Tibial nerve (tissue), 4 donors: ENCODE data around the gene CCDC102B. TPM values are rescaled to one million over a fixed set of nuclear protein-coding genes. Genes with fewer than 3 reads are reported as not detected.

ENCODE experiments used
- DNase-seq, 2 donors: peaks; one replicate each; pipeline ENCODE4 v3.0.0-alpha.2; 2019; ENCODE audit warnings: low spot score in 2 of 2
- H3K27ac ChIP-seq, 4 donors: fragments of 200-600 bp; sonication (generic) in 3 of 4; one replicate each; pipeline ENCODE4 v1.5.1; 2017 to 2019; ENCODE audit warnings: mild to moderate bottlenecking in 1 of 4
- H3K27me3 ChIP-seq, 2 donors: fragments of 200-600 bp; sonication (generic) in 1 of 2; one replicate each; pipeline versions ENCODE4 v1.5.1 to v1.6.0; 2017 to 2019
- H3K36me3 ChIP-seq, 3 donors: fragments of 200-600 bp; sonication (generic); one replicate each; pipeline ENCODE4 v1.5.1; 2018 to 2019
- H3K4me1 ChIP-seq, 4 donors: fragments of 200-600 bp; sonication (generic) in 3 of 4; one replicate each; pipeline ENCODE4 v1.5.1; 2017 to 2019
- H3K4me3 ChIP-seq, 4 donors: fragments of 200-600 bp; sonication (generic) in 3 of 4; one replicate each; pipeline ENCODE4 v1.5.1; 2017 to 2019; ENCODE audit warnings: mild to moderate bottlenecking in 1 of 4, moderate library complexity in 1 of 4
- H3K9me3 ChIP-seq, 4 donors: fragments of 200-600 bp; sonication (generic) in 3 of 4; one replicate each; pipeline ENCODE4 v1.5.1; 2017 to 2019
- CTCF ChIP-seq, 5 experiments: fragments of 200-600 bp in 3 of 5; fragments of 450-650 bp in 2 of 5; sonication (generic) in 3 of 5; IDR thresholded peaks; one replicate each; pipeline ENCODE4 v1.5.1; 2016 to 2019; ENCODE audit warnings: antibody characterized with exemption in 5 of 5, mild to moderate bottlenecking in 3 of 5, moderate library complexity in 2 of 5
- EP300 ChIP-seq, 2 donors: sonication (generic); formaldehyde crosslinking; IDR thresholded peaks; one replicate each; pipeline ENCODE4 v1.6.1; 2017; ENCODE audit warnings: antibody characterized with exemption in 2 of 2, mild to moderate bottlenecking in 1 of 2
- POLR2A ChIP-seq, 2 donors: fragments of 450-650 bp; IDR thresholded peaks; one replicate each; pipeline ENCODE4 v1.6.1; 2017; ENCODE audit warnings: antibody characterized with exemption in 2 of 2, mild to moderate bottlenecking in 2 of 2, moderate library complexity in 2 of 2
- WGBS, 2 donors: methylation state at CpG; one replicate each; pipeline ENCODE4 v1.1.5; 2018; 5-methylcytosine and 5-hydroxymethylcytosine counted together
- total RNA-seq, 4 donors: library from RNA; depleted of rRNA; stranded (reverse); fragments of >200 nt; gene quantifications; one replicate each; pipeline ENCODE4 v1.1.0, GENCODE V29; 2016

The CCDC102B gene
- total RNA-seq, 4 donors from 2014 or later, result 5.7 to 27.5 (median 15.3) TPM

GRCh38 chr18:68822926-68823325 is 25.0 kb downstream of the CCDC102B start:
- 94% methylated on average over 5 of the region's 5 CpGs for WGBS, 2 donors
- TF ChIP-seq POLR2A (IDR thresholded peaks at IDR 0.05) (no peak), EP300 (IDR thresholded peaks at IDR 0.05) (no peak), CTCF (IDR thresholded peaks at IDR 0.05) (no peak)
- H3K27me3 ChIP-seq, result no peaks in the 10 kb centered on the region
- H3K27ac ChIP-seq, result no peak overlapping the region
- DNase-seq, result no peak
- no peak overlapping the region for H3K4me3 ChIP-seq
- H3K9me3 ChIP-seq, result no peaks in the 10 kb centered on the region
- H3K36me3 ChIP-seq, result no peaks in the 10 kb centered on the region
- H3K4me1 ChIP-seq, result no peaks in the 10 kb centered on the region

DNA sequence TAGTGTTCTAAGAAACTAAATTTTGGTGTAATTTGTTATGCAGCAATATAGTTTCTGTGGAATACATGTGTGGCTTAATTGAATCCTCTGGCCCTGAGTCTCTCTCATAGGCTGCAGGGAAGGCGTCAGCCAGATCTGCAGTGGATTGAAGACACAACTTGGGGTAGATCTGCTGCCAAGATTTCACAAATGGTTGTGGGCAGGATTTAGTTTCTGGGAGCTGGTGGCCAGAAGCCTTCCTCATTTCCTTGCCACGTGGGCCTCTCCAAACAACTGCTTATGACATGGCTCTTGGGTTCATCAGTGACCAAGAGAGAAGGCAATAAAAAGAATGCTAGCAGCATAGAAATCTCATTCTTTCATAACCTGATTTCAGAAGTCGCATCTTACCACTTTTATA is 28.2 kb downstream of the CCDC102B start:
- WGBS, 2 donors, result 77 to 82% methylated on average over 3 of the region's 3 CpGs
- TF ChIP-seq POLR2A (IDR thresholded peaks at IDR 0.05) (no peak), EP300 (IDR thresholded peaks at IDR 0.05) (no peak), CTCF (IDR thresholded peaks at IDR 0.05) (no peak)
- Histone ChIP-seq H3K36me3 (no peaks in the 10 kb centered on the region), H3K4me1 (peaks cover 0 to 11% (median 0%) of the 10 kb centered on the region in 4 donors), H3K27me3 (no peaks in the 10 kb centered on the region), H3K9me3 (no peaks in the 10 kb centered on the region), H3K27ac (no peak overlapping the region), H3K4me3 (no peak overlapping the region)
- DNase-seq, result no peak

- Histone ChIP-seq H3K4me3 (no peak overlapping the region), H3K27me3 (no peaks in the 10 kb centered on the region), H3K4me1 (peaks cover 0 to 18% (median 0%) of the 10 kb centered on the region in 4 donors), H3K27ac (no peak overlapping the region), H3K36me3 (no peaks in the 10 kb centered on the region), H3K9me3 (no peaks in the 10 kb centered on the region)
- DNase-seq, result no peak
- no peak for TF ChIP-seq POLR2A (IDR thresholded peaks at IDR 0.05)
- no peak for TF ChIP-seq CTCF (IDR thresholded peaks at IDR 0.05)
- TF ChIP-seq EP300 (IDR thresholded peaks at IDR 0.05), result no peak
- 38 to 39% methylated on average over 2 of the region's 2 CpGs for WGBS, 2 donors
Measured at GRCh38 chr18:68830256-68831045, 32.6 kb downstream of the CCDC102B start.

DNA sequence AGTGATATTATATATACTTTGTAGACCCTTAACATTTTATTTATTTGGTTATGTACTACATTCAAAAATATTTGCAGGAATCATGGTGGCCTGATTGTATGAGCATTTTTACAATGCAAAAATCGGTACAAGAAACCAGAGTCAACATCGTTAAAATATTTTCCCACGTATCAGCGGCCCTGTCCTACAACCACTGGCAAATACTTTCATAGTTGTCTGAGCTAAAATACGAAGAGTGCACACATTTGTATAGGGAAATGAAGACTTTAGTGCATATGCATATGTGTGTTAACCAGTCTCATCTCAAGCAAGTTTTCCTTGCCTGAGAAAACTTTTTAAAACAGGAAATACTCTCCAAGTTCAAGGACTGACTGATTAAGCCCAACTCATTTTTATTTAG is 35.9 kb downstream of the CCDC102B start:
- Histone ChIP-seq H3K27ac (no peak overlapping the region), H3K36me3 (no peaks in the 10 kb centered on the region), H3K9me3 (no peaks in the 10 kb centered on the region), H3K4me1 (peaks cover 0 to 21% (median 0%) of the 10 kb centered on the region in 4 donors), H3K4me3 (no peak overlapping the region), H3K27me3 (no peaks in the 10 kb centered on the region)
- WGBS, 2 donors, result 61 to 69% methylated on average over 5 of the region's 5 CpGs
- no peak for TF ChIP-seq EP300 (IDR thresholded peaks at IDR 0.05)
- TF ChIP-seq CTCF (IDR thresholded peaks at IDR 0.05), result no peak
- DNase-seq, result no peak

- H3K27ac ChIP-seq, result peak overlapping the region in 1 of 4 donors; percentile 54
Measured at GRCh38 chr18:68837665-68838451, 40.0 kb downstream of the CCDC102B start.

More at GRCh38 chr18:68837665-68838451, 40.0 kb downstream of the CCDC102B start:
- Histone ChIP-seq H3K9me3 (no peaks in the 10 kb centered on the region), H3K4me1 (peaks cover 0 to 10% (median 0%) of the 10 kb centered on the region in 4 donors), H3K36me3 (no peaks in the 10 kb centered on the region), H3K4me3 (no peak overlapping the region), H3K27me3 (no peaks in the 10 kb centered on the region)
- TF ChIP-seq EP300 (IDR thresholded peaks at IDR 0.05), result no peak
- TF ChIP-seq CTCF (IDR thresholded peaks at IDR 0.05), result no peak
- no peak for TF ChIP-seq POLR2A (IDR thresholded peaks at IDR 0.05)
- WGBS, 2 donors, result 67 to 72% methylated on average over 7 of the region's 7 CpGs
- DNase-seq, result no peak
